Measurements from ENCODE around the gene WDR81. TPM values are rescaled to one million over a fixed set of nuclear protein-coding genes. Genes with fewer than 3 reads are reported as not detected.

The WDR81 gene
- total and polyA plus RNA-seq, 11 donors = 7.2 to 29.0 (median 9.3) TPM

- Histone ChIP-seq H3K27ac (no peak overlapping the region), H3K27me3 (no peaks in the 10 kb centered on the region), H3K4me1 (peaks cover 0 to 84% (median 37%) of the 10 kb centered on the region in 12 donors), H3K9me3 (no peaks in the 10 kb centered on the region), H3K4me3 (peak overlapping the region in 1 of 12 donors; percentile 3), H3K36me3 (peaks cover 0 to 56% (median 17%) of the 10 kb centered on the region in 9 donors)
- 93 to 96% (median 94%) methylated on average over 9 to 21 of the region's 21 CpGs for WGBS, 4 donors
- DNase-seq (no peak), ATAC-seq (no peak)
- TF ChIP-seq POLR2A (IDR thresholded peaks at IDR 0.05) (no peak), CTCF (IDR thresholded peaks at IDR 0.05) (no peak)
- intact Hi-C loops (cut with DNase I) = loop anchor here in 2 of 10 donors (5.0 to 10.0 kb wide), 2 partner anchors 140 to 297 kb away; partner anchors contain the start of gene RTN4RL1 (in 1 of the 2)
These were observed 2.8 kb downstream of the WDR81 start for GRCh38 chr17:1727258-1727789.

- TF ChIP-seq POLR2A (IDR thresholded peaks at IDR 0.05) = no peak
- no peak for TF ChIP-seq CTCF (IDR thresholded peaks at IDR 0.05)
- ATAC-seq (no peak), DNase-seq (no peak)
- Histone ChIP-seq H3K9me3 (no peaks in the 10 kb centered on the region), H3K27me3 (no peaks in the 10 kb centered on the region), H3K4me3 (no peak overlapping the region), H3K4me1 (peaks cover 0 to 77% (median 34%) of the 10 kb centered on the region in 12 donors), H3K36me3 (peaks cover 0 to 64% (median 23%) of the 10 kb centered on the region in 9 donors), H3K27ac (peak overlapping the region in 1 of 12 donors; percentile 38)
- intact Hi-C loops (cut with DNase I) = loop anchor here in 2 of 10 donors (5.0 to 10.0 kb wide), 2 partner anchors 139 to 297 kb away; partner anchors contain the start of gene RTN4RL1 (in 1 of the 2)
- WGBS, 4 donors = 86 to 93% (median 92%) methylated on average over 26 to 28 of the region's 28 CpGs
These were observed 3.5 kb downstream of the WDR81 start for GRCh38 chr17:1727876-1728630.

GRCh38 chr17:1729966-1730325 lies 5.4 kb downstream of the WDR81 start:
- intact Hi-C loops (cut with DNase I) = loop anchor here in 2 of 10 donors (5.0 to 10.0 kb wide), 3 partner anchors 137 to 305 kb away; partner anchors contain the start of genes DPH1 (in 1 of the 2) and RTN4RL1 (in 1 of the 2)
- WGBS, 4 donors = 58 to 63% (median 60%) methylated on average over 11 to 15 of the region's 15 CpGs
- Histone ChIP-seq H3K4me1 (peaks cover 0 to 64% (median 21%) of the 10 kb centered on the region in 12 donors), H3K4me3 (peak overlapping the region in 7 of 12 donors; percentile 13 to 51 (median 35)), H3K27me3 (no peaks in the 10 kb centered on the region), H3K27ac (peak overlapping the region; percentile 26 to 97 (median 85)), H3K36me3 (peaks cover 0 to 83% (median 40%) of the 10 kb centered on the region in 9 donors), H3K9me3 (no peaks in the 10 kb centered on the region)
- DNase-seq = no peak
- ATAC-seq = no peak
- no peak for TF ChIP-seq POLR2A (IDR thresholded peaks at IDR 0.05)
- no peak for TF ChIP-seq CTCF (IDR thresholded peaks at IDR 0.05)

All from heart left ventricle (tissue), 16 donors.